Measurements from ENCODE around the gene BRIP1. TPM values are rescaled to one million over a fixed set of nuclear protein-coding genes. Genes with fewer than 3 reads are reported as not detected.

Gene BRIP1
- total RNA-seq, 2 donors from 2014 or later, result 24.2 to 25.5 TPM

DNA sequence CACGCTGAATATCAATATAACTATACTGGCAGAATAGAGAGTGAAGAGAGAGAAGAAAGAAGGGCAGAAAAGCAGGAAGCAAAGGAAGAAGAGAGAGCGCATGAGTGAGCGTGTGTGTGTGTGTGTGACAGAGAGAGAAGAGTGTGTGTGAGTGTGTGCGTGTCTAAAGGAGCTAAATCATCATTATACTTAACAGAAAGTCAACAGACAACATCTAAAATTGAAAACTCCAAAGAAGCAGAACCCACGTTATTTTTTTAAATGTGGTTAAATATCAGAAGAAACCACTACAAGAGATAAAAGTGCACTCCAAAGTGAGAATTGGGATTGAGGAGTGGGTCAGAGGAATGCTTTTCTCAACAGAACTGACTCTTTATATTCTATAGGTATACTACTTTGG is 77.2 kb downstream of the BRIP1 start:
- Mint-ChIP-seq H3K4me3 (no peak overlapping the region), H3K9me3 (no peaks in the 10 kb centered on the region), H3K4me1 (peaks cover 1% of the 10 kb centered on the region), H3K27ac (no peak overlapping the region), H3K27me3 (ENCODE audit: insufficient read depth) (no peaks in the 10 kb centered on the region), H3K36me3 (ENCODE audit: low read depth) (peaks cover 24% of the 10 kb centered on the region)
- no peak for DNase-seq
- H3K9ac ChIP-seq (ENCODE audit: extremely low read depth, low read length, poor library complexity, severe bottlenecking), result no peak overlapping the region
- H3K4me3 ChIP-seq (ENCODE audit: low read length), result no peak overlapping the region
- H3K9me3 ChIP-seq (ENCODE audit: control insufficient read depth, low read length), result no peaks in the 10 kb centered on the region
- H3K36me3 ChIP-seq (ENCODE audit: control insufficient read depth, insufficient read depth, low read length), result no peaks in the 10 kb centered on the region
- H3K4me1 ChIP-seq (ENCODE audit: control insufficient read depth, insufficient read depth, low read length), result no peaks in the 10 kb centered on the region
- TF ChIP-seq, protein P1, sequence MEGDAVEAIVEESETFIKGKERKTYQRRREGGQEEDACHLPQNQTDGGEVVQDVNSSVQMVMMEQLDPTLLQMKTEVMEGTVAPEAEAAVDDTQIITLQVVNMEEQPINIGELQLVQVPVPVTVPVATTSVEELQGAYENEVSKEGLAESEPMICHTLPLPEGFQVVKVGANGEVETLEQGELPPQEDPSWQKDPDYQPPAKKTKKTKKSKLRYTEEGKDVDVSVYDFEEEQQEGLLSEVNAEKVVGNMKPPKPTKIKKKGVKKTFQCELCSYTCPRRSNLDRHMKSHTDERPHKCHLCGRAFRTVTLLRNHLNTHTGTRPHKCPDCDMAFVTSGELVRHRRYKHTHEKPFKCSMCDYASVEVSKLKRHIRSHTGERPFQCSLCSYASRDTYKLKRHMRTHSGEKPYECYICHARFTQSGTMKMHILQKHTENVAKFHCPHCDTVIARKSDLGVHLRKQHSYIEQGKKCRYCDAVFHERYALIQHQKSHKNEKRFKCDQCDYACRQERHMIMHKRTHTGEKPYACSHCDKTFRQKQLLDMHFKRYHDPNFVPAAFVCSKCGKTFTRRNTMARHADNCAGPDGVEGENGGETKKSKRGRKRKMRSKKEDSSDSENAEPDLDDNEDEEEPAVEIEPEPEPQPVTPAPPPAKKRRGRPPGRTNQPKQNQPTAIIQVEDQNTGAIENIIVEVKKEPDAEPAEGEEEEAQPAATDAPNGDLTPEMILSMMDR (conservative IDR thresholded peaks at IDR 0.05), result no peak
- no peaks in the 10 kb centered on the region for H3K27me3 ChIP-seq (ENCODE audit: control insufficient read depth, insufficient read depth, low read length, poor library complexity, severe bottlenecking)
- 97 to 100% methylated on average over 3 to 4 of the region's 5 CpGs for WGBS, 2 experiments (ENCODE audit: insufficient coverage in 1 of 2, insufficient read length in 1 of 2)
- H3K27ac ChIP-seq (ENCODE audit: low read depth, low read length), result no peak overlapping the region

DNA sequence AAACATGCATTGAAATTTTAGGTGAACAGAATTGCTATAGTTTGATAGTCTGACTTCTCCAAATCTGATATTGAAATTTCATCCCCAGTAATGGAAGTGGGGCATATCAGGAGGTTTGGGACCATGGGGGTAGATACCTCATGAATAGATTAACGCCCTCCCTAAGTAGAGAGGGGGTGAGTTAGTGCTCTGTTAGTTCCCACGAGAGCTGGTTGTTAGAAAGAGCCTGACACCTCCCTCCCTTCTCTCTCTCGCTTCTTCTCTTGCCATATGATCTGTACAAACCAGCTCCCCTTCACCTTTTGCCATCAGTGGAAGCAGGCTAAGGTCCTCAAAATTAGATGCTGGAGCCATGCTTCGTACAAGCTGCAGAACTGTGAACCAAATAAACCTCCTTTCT is 78.8 kb downstream of the BRIP1 start:
- 98 to 100% methylated on average over 2 to 4 of the region's 4 CpGs for WGBS, 2 experiments (ENCODE audit: insufficient coverage in 1 of 2, insufficient read length in 1 of 2)

DNA sequence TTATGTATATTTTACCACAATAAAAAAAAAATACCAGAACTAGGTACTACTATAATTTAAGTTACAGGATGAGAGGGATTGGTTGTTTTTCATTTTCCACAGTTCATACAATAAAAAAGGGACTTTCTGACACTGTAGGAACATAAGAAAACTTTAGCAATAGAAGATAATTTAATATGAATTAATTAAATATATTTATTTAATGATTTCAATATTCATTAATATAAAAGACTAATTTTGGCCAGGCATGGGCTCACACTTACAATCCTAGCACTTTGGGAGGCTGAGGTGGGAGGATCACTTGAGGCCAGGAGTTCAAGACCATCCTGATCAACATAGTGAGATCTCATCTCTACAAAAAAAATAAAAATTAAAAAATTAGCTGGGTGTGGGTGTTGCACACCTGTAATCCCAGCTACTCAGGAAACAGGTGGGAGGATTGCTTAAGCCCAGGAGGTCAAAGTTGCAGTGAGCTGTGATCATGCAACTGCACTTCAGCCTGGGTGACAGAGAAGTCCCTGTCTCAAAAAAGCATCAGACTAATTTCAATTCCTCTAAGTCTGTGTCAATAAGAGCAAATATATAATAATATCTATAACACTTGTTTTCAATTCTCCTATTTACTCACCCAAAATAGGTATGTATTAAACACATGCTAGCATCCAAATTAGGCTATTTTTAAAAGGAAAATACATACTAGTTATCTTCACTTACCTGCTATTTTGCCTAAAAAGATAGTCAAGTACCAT is 79.6 kb downstream of the BRIP1 start:
- Histone ChIP-seq H3K9ac (ENCODE audit: extremely low read depth, low read length, poor library complexity, severe bottlenecking) (no peak overlapping the region), H3K27ac (ENCODE audit: low read depth, low read length) (no peak overlapping the region), H3K27me3 (ENCODE audit: control insufficient read depth, insufficient read depth, low read length, poor library complexity, severe bottlenecking) (no peaks in the 10 kb centered on the region), H3K4me3 (ENCODE audit: low read length) (no peak overlapping the region), H3K9me3 (ENCODE audit: control insufficient read depth, low read length) (no peaks in the 10 kb centered on the region), H3K4me1 (ENCODE audit: control insufficient read depth, insufficient read depth, low read length) (no peaks in the 10 kb centered on the region), H3K36me3 (ENCODE audit: control insufficient read depth, insufficient read depth, low read length) (no peaks in the 10 kb centered on the region)
- Mint-ChIP-seq H3K27me3 (ENCODE audit: insufficient read depth) (no peaks in the 10 kb centered on the region), H3K36me3 (ENCODE audit: low read depth) (peaks cover 16% of the 10 kb centered on the region), H3K4me1 (peaks cover 9% of the 10 kb centered on the region), H3K4me3 (no peak overlapping the region), H3K9me3 (no peaks in the 10 kb centered on the region), H3K27ac (no peak overlapping the region)
- TF ChIP-seq, protein P1 (conservative IDR thresholded peaks at IDR 0.05), result no peak
- no peak for DNase-seq

More for the DNA sequence above, 78.8 kb downstream of the BRIP1 start:
- TF ChIP-seq, protein P1 (conservative IDR thresholded peaks at IDR 0.05), result no peak
- H3K27me3 Mint-ChIP-seq (ENCODE audit: insufficient read depth), result no peaks in the 10 kb centered on the region
- H3K9me3 Mint-ChIP-seq, result no peaks in the 10 kb centered on the region
- no peak overlapping the region for H3K27ac ChIP-seq (ENCODE audit: low read depth, low read length)
- H3K9ac ChIP-seq (ENCODE audit: extremely low read depth, low read length, poor library complexity, severe bottlenecking), result no peak overlapping the region
- no peaks in the 10 kb centered on the region for H3K4me1 ChIP-seq (ENCODE audit: control insufficient read depth, insufficient read depth, low read length)
- peaks cover 9% of the 10 kb centered on the region for H3K4me1 Mint-ChIP-seq
- no peak overlapping the region for H3K27ac Mint-ChIP-seq
- H3K36me3 Mint-ChIP-seq (ENCODE audit: low read depth), result peaks cover 16% of the 10 kb centered on the region
- H3K36me3 ChIP-seq (ENCODE audit: control insufficient read depth, insufficient read depth, low read length), result no peaks in the 10 kb centered on the region
- no peak overlapping the region for H3K4me3 Mint-ChIP-seq
- no peak overlapping the region for H3K4me3 ChIP-seq (ENCODE audit: low read length)
- H3K9me3 ChIP-seq (ENCODE audit: control insufficient read depth, low read length), result no peaks in the 10 kb centered on the region
- no peak for DNase-seq
- no peaks in the 10 kb centered on the region for H3K27me3 ChIP-seq (ENCODE audit: control insufficient read depth, insufficient read depth, low read length, poor library complexity, severe bottlenecking)
